Suprapubic skin (tissue), 4 donors: ENCODE results near the gene LRRC4C. TPM values are rescaled to one million over a fixed set of nuclear protein-coding genes. Genes with fewer than 3 reads are reported as not detected.

Experiments
- DNase-seq, 2 donors: peaks; one replicate each; pipeline ENCODE4 v3.0.0-alpha.2; 2019; ENCODE audit warnings: low spot score in 2 of 2
- H3K27ac ChIP-seq: fragments of 200-600 bp; sonication (generic); one replicate; pipeline ENCODE4 v1.5.1; 2019
- H3K27me3 ChIP-seq: fragments of 200-600 bp; sonication (generic); one replicate; pipeline ENCODE4 v1.5.1; 2019
- H3K36me3 ChIP-seq: fragments of 200-600 bp; sonication (generic); one replicate; pipeline ENCODE4 v1.5.1; 2019
- H3K4me1 ChIP-seq: fragments of 200-600 bp; sonication (generic); one replicate; pipeline ENCODE4 v1.5.1; 2019
- H3K4me3 ChIP-seq: fragments of 200-600 bp; sonication (generic); one replicate; pipeline ENCODE4 v1.5.1; 2019; ENCODE audit warnings: mild to moderate bottlenecking
- H3K9me3 ChIP-seq: fragments of 200-600 bp; sonication (generic); one replicate; pipeline ENCODE4 v1.5.1; 2019
- EP300 ChIP-seq: sonication (generic); formaldehyde crosslinking; IDR thresholded peaks from one replicate; pipeline ENCODE4 v1.6.1; 2017; ENCODE audit warnings: antibody characterized with exemption
- POLR2A ChIP-seq, 2 donors: fragments of 450-650 bp; IDR thresholded peaks; one replicate each; pipeline ENCODE4 v1.6.1; 2017; ENCODE audit warnings: antibody characterized with exemption in 2 of 2, mild to moderate bottlenecking in 2 of 2, moderate library complexity in 2 of 2
- POLR2AphosphoS5 ChIP-seq, 3 donors: sonication (generic); formaldehyde crosslinking; IDR thresholded peaks; one replicate each; pipeline ENCODE4 v1.6.1; 2017; ENCODE audit warnings: antibody characterized with exemption in 3 of 3
- WGBS: methylation state at CpG from one replicate; pipeline ENCODE4 v1.1.5; 2018; 5-methylcytosine and 5-hydroxymethylcytosine counted together
- total RNA-seq, 4 donors: library from RNA; depleted of rRNA; stranded (reverse); fragments of >200 nt; gene quantifications; one replicate each; pipeline ENCODE4 v1.1.0, GENCODE V29; 2016
- TF ChIP-seq, protein P1 (sequence below), 2 donors: fragments of 200-600 bp in 1 of 2; fragments of 450-650 bp in 1 of 2; sonication (generic) in 1 of 2; IDR thresholded peaks; one replicate each; pipeline ENCODE4 v1.5.1; 2016 to 2019; ENCODE audit warnings: antibody characterized with exemption in 2 of 2, mild to moderate bottlenecking in 1 of 2, moderate library complexity in 1 of 2

Gene LRRC4C
- total RNA-seq, 4 donors from 2014 or later = 0.19 to 1.1 (median 0.60) TPM; not detected in 1

GRCh38 chr11:41334007-41334933, 125.2 kb downstream of the LRRC4C start:
- 70% methylated on average over 7 of the region's 7 CpGs for WGBS

DNA sequence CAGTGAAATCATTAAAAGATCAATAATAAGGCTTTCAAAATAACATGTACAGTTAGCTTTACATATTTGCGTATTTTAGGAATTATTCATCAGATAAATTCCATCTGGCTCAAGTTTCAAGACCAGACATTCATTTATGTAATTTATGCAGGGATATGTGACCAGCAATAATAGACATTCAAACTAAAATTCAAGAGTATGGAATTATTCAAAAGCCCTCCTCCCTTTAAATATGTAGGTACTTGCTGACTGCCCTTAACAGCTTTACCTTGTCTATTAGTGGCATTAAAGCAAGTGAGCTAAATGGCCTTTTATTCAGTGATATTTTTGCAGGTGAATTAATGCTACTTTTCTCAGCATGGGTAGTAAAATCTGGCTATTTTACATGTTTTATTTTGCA, 126.1 kb downstream of the LRRC4C start:
- Histone ChIP-seq H3K9me3 (no peaks in the 10 kb centered on the region), H3K4me3 (no peak overlapping the region), H3K4me1 (no peaks in the 10 kb centered on the region), H3K36me3 (no peaks in the 10 kb centered on the region), H3K27me3 (no peaks in the 10 kb centered on the region), H3K27ac (no peak overlapping the region)
- no peak for DNase-seq
- WGBS = 92% methylated on average over 1 of the region's 1 CpG
- no peak for TF ChIP-seq EP300
- TF ChIP-seq, protein P1, sequence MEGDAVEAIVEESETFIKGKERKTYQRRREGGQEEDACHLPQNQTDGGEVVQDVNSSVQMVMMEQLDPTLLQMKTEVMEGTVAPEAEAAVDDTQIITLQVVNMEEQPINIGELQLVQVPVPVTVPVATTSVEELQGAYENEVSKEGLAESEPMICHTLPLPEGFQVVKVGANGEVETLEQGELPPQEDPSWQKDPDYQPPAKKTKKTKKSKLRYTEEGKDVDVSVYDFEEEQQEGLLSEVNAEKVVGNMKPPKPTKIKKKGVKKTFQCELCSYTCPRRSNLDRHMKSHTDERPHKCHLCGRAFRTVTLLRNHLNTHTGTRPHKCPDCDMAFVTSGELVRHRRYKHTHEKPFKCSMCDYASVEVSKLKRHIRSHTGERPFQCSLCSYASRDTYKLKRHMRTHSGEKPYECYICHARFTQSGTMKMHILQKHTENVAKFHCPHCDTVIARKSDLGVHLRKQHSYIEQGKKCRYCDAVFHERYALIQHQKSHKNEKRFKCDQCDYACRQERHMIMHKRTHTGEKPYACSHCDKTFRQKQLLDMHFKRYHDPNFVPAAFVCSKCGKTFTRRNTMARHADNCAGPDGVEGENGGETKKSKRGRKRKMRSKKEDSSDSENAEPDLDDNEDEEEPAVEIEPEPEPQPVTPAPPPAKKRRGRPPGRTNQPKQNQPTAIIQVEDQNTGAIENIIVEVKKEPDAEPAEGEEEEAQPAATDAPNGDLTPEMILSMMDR (IDR thresholded peaks at IDR 0.05) = no peak
- no peak for TF ChIP-seq POLR2A (IDR thresholded peaks at IDR 0.05)
- no peak for TF ChIP-seq POLR2AphosphoS5 (IDR thresholded peaks at IDR 0.05)

More at GRCh38 chr11:41334007-41334933, 125.2 kb downstream of the LRRC4C start:
- Histone ChIP-seq H3K27me3 (no peaks in the 10 kb centered on the region), H3K4me3 (no peak overlapping the region), H3K4me1 (no peaks in the 10 kb centered on the region), H3K9me3 (no peaks in the 10 kb centered on the region), H3K36me3 (no peaks in the 10 kb centered on the region), H3K27ac (no peak overlapping the region)
- TF ChIP-seq, protein P1 (IDR thresholded peaks at IDR 0.05) = no peak
- no peak for TF ChIP-seq POLR2AphosphoS5 (IDR thresholded peaks at IDR 0.05)
- no peak for TF ChIP-seq EP300
- TF ChIP-seq POLR2A (IDR thresholded peaks at IDR 0.05) = no peak
- no peak for DNase-seq

DNA sequence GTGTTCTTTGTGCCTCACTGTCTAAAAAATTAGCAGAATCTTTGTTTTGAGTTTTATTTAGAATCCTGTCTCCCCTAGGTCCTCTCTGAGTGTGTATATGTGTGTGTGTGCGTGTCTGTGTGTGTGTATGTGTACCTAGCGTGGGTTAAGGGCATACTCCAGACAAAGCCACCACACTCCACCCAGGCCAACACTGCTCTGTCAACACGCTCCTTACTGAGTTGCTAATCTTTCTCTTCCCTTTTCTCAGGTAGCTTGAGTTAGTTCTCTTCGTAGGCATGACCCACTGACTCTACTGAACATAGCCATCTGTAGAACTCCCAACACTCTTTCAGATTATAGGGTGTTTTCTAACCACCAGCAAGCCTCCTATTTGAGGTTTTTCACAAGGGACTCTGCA, 131.1 kb downstream of the LRRC4C start:
- Histone ChIP-seq H3K9me3 (no peaks in the 10 kb centered on the region), H3K36me3 (no peaks in the 10 kb centered on the region), H3K27me3 (no peaks in the 10 kb centered on the region), H3K27ac (no peak overlapping the region), H3K4me1 (no peaks in the 10 kb centered on the region), H3K4me3 (no peak overlapping the region)
- DNase-seq = no peak
- 87% methylated on average over 4 of the region's 4 CpGs for WGBS
- TF ChIP-seq, protein P1 (IDR thresholded peaks at IDR 0.05) = no peak
- TF ChIP-seq POLR2AphosphoS5 (IDR thresholded peaks at IDR 0.05) (no peak), EP300 (no peak), POLR2A (IDR thresholded peaks at IDR 0.05) (no peak)

DNA sequence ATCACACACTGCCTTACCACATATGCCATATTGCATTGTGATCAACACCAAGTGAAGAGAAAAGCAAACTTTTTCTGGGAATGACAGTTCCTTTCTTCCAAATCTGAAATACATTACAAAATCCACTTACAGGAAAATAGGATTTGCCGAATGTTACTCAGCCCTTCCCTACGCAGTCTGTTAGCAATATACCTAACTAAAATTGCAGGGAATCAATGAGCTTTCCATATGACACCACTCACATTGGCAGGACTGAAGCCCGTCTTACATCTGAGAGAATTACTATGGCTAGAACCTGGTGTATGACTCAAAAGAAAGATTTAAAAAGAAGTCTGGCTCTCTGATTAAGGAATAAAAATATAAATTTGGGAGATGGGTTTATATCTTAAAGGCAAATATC, 136.0 kb downstream of the LRRC4C start:
- H3K4me3 ChIP-seq = no peak overlapping the region
- no peaks in the 10 kb centered on the region for H3K27me3 ChIP-seq
- no peaks in the 10 kb centered on the region for H3K4me1 ChIP-seq
- H3K36me3 ChIP-seq = no peaks in the 10 kb centered on the region
- no peaks in the 10 kb centered on the region for H3K9me3 ChIP-seq
- no peak for TF ChIP-seq POLR2A (IDR thresholded peaks at IDR 0.05)
- TF ChIP-seq POLR2AphosphoS5 (IDR thresholded peaks at IDR 0.05) = no peak
- no peak for TF ChIP-seq EP300
- TF ChIP-seq, protein P1 (IDR thresholded peaks at IDR 0.05) = no peak
- no peak overlapping the region for H3K27ac ChIP-seq
- WGBS = 89% methylated on average over 3 of the region's 3 CpGs
- no peak for DNase-seq

DNA sequence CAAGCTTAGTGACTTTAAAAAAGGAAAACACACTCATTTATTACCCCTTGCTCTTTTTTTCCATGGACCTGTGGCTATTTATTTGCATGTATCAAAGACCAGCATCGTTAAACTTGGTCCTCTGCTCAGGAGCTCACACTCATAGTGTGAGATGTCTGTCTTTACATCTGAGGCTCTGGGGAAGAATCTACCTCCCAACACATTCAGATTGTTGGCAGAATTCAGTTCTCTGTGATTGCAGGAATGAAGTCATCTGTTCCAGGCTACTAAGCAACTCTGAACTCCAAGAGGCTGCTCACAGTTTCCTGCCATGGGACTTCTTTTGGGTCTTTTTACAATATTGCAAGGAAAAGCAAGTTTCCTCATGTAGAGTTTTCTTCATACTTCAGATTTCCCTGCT, 138.8 kb downstream of the LRRC4C start:
- DNase-seq = no peak
- Histone ChIP-seq H3K27me3 (no peaks in the 10 kb centered on the region), H3K4me3 (no peak overlapping the region), H3K4me1 (no peaks in the 10 kb centered on the region), H3K9me3 (no peaks in the 10 kb centered on the region), H3K36me3 (no peaks in the 10 kb centered on the region), H3K27ac (no peak overlapping the region)
- WGBS = 81% methylated on average over 1 of the region's 1 CpG
- TF ChIP-seq POLR2A (IDR thresholded peaks at IDR 0.05) (no peak), EP300 (no peak), POLR2AphosphoS5 (IDR thresholded peaks at IDR 0.05) (no peak)
- TF ChIP-seq, protein P1 (IDR thresholded peaks at IDR 0.05) = no peak
